Endodermal cell (in vitro differentiated cells): Measurements from ENCODE around the gene AKT3. TPM values are rescaled to one million over a fixed set of nuclear protein-coding genes. Genes with fewer than 3 reads are reported as not detected.

Experiments
- DNase-seq: peaks from one replicate; pipeline ENCODE4 v3.0.0-alpha.2; 2017
- H3K27ac ChIP-seq: 2 replicates; pipeline ENCODE4 v1.5.1; 2013; ENCODE audit warnings: mild to moderate bottlenecking, low read depth, low read length, moderate library complexity
- H3K27me3 ChIP-seq: 2 replicates; pipeline ENCODE4 v1.6.1; 2013; ENCODE audit warnings: mild to moderate bottlenecking, low read length, moderate library complexity; ENCODE audit not compliant: insufficient read depth, control insufficient read depth, poor library complexity, severe bottlenecking
- H3K36me3 ChIP-seq: 2 replicates; pipeline ENCODE4 v1.7.0; 2013; ENCODE audit warnings: mild to moderate bottlenecking, low read length, moderate library complexity; ENCODE audit not compliant: control insufficient read depth, insufficient read depth
- H3K4me1 ChIP-seq: one replicate; pipeline ENCODE4 v1.7.0; 2013; ENCODE audit warnings: low read length; ENCODE audit not compliant: control insufficient read depth, insufficient read depth
- H3K4me3 ChIP-seq: 2 replicates; pipeline ENCODE4 v1.5.1; 2013; ENCODE audit warnings: mild to moderate bottlenecking, low read length, moderate library complexity
- H3K9ac ChIP-seq: 2 replicates; pipeline ENCODE4 v1.6.1; 2013; ENCODE audit warnings: mild to moderate bottlenecking, low read length, moderate library complexity; ENCODE audit not compliant: poor library complexity, severe bottlenecking; ENCODE audit errors: extremely low read depth
- H3K9me3 ChIP-seq: 2 replicates; pipeline ENCODE4 v1.6.1; 2013; ENCODE audit warnings: mild to moderate bottlenecking, low read length, moderate library complexity; ENCODE audit not compliant: control insufficient read depth
- H3K27ac Mint-ChIP-seq: 2 replicates; pipeline ENCODE4 v1.8.0; 2020; ENCODE audit warnings: mixed read lengths
- H3K27me3 Mint-ChIP-seq: 2 replicates; pipeline ENCODE4 v1.8.0; 2021; ENCODE audit warnings: mild to moderate bottlenecking, mixed read lengths; ENCODE audit not compliant: insufficient read depth
- H3K36me3 Mint-ChIP-seq: 2 replicates; pipeline ENCODE4 v1.8.0; 2020; ENCODE audit warnings: low read depth, mixed read lengths
- H3K4me1 Mint-ChIP-seq: 2 replicates; pipeline ENCODE4 v1.8.0; 2020; ENCODE audit warnings: mixed read lengths
- H3K4me3 Mint-ChIP-seq: 2 replicates; pipeline ENCODE4 v1.8.0; 2020; ENCODE audit warnings: mild to moderate bottlenecking, moderate library complexity, mixed read lengths
- H3K9me3 Mint-ChIP-seq: 2 replicates; pipeline ENCODE4 v1.8.0; 2020; ENCODE audit warnings: mild to moderate bottlenecking, mixed read lengths
- CTCF ChIP-seq: fragments of 200-600 bp; sonication (generic); conservative IDR thresholded peaks from 2 replicates; pipeline ENCODE4 v1.5.0; 2021; ENCODE audit warnings: antibody characterized with exemption, mild to moderate bottlenecking
- WGBS, 2 experiments: methylation state at CpG; one replicate each; pipeline versions ENCODE4 v1.1.5 to v1.1.7; 2013; ENCODE audit warnings: missing lambda C conversion rate in 2 of 2, mixed read lengths in 1 of 2; ENCODE audit not compliant: insufficient coverage in 1 of 2, insufficient read length in 1 of 2; 5-methylcytosine and 5-hydroxymethylcytosine counted together
- total RNA-seq, 2 donors: library from RNA; stranded (reverse); fragmentation: NEBNext Ultra II Directional in 1 of 2; extraction: Animal tissue kit (Norgen Biotek cat#: 25700) in 1 of 2; gene quantifications; 2 replicates in 1 of 2; 3 replicates in 1 of 2; pipeline ENCODE4 v1.2.1, GENCODE V29; 2021

The AKT3 gene
- total RNA-seq, 2 donors from 2014 or later: 38.2 to 49.1 TPM

GRCh38 chr1:243447347-243447746 lies 402.7 kb downstream of the AKT3 start:
- Mint-ChIP-seq H3K4me1 (no peaks in the 10 kb centered on the region), H3K27me3 (no peaks in the 10 kb centered on the region), H3K27ac (no peak overlapping the region), H3K36me3 (no peaks in the 10 kb centered on the region), H3K4me3 (no peak overlapping the region), H3K9me3 (no peaks in the 10 kb centered on the region)
- WGBS, 2 experiments: 93% methylated on average over 3 of the region's 3 CpGs; no CpG with 5 or more reads in 1 of the 2 experiments
- no peak overlapping the region for H3K9ac ChIP-seq
- no peaks in the 10 kb centered on the region for H3K9me3 ChIP-seq
- TF ChIP-seq CTCF: no peak
- no peak overlapping the region for H3K4me3 ChIP-seq
- H3K27ac ChIP-seq: no peak overlapping the region
- H3K36me3 ChIP-seq: no peaks in the 10 kb centered on the region
- no peaks in the 10 kb centered on the region for H3K27me3 ChIP-seq
- DNase-seq: no peak
- H3K4me1 ChIP-seq: no peaks in the 10 kb centered on the region

- DNase-seq: no peak
- Histone ChIP-seq H3K27ac (no peak overlapping the region), H3K4me3 (no peak overlapping the region), H3K4me1 (no peaks in the 10 kb centered on the region), H3K36me3 (no peaks in the 10 kb centered on the region), H3K27me3 (no peaks in the 10 kb centered on the region), H3K9ac (no peak overlapping the region), H3K9me3 (no peaks in the 10 kb centered on the region)
- Mint-ChIP-seq H3K36me3 (no peaks in the 10 kb centered on the region), H3K9me3 (no peaks in the 10 kb centered on the region), H3K4me3 (no peak overlapping the region), H3K27me3 (no peaks in the 10 kb centered on the region), H3K4me1 (no peaks in the 10 kb centered on the region), H3K27ac (no peak overlapping the region)
- TF ChIP-seq CTCF: no peak
- WGBS, 2 experiments: 95 to 100% methylated on average over 2 to 4 of the region's 4 CpGs
Measured at GRCh38 chr1:243443557-243443956, 406.5 kb downstream of the AKT3 start.

GRCh38 chr1:243441601-243442000 lies 408.4 kb downstream of the AKT3 start:
- Mint-ChIP-seq H3K4me1 (no peaks in the 10 kb centered on the region), H3K4me3 (no peak overlapping the region)
- TF ChIP-seq CTCF: no peak

More at GRCh38 chr1:243441601-243442000, 408.4 kb downstream of the AKT3 start:
- Histone ChIP-seq H3K36me3 (no peaks in the 10 kb centered on the region), H3K27me3 (no peaks in the 10 kb centered on the region), H3K4me3 (no peak overlapping the region), H3K4me1 (no peaks in the 10 kb centered on the region), H3K27ac (no peak overlapping the region), H3K9me3 (no peaks in the 10 kb centered on the region), H3K9ac (no peak overlapping the region)
- H3K36me3 Mint-ChIP-seq: no peaks in the 10 kb centered on the region
- H3K27ac Mint-ChIP-seq: no peak overlapping the region
- DNase-seq: no peak
- H3K27me3 Mint-ChIP-seq: no peaks in the 10 kb centered on the region
- H3K9me3 Mint-ChIP-seq: no peaks in the 10 kb centered on the region
